ENCODE results near the gene FLAD1. TPM values are rescaled to one million over a fixed set of nuclear protein-coding genes. Genes with fewer than 3 reads are reported as not detected.

FLAD1 gene
- total RNA-seq, 2 experiments from 2014 or later = 34.7 to 35.1 TPM

DNA sequence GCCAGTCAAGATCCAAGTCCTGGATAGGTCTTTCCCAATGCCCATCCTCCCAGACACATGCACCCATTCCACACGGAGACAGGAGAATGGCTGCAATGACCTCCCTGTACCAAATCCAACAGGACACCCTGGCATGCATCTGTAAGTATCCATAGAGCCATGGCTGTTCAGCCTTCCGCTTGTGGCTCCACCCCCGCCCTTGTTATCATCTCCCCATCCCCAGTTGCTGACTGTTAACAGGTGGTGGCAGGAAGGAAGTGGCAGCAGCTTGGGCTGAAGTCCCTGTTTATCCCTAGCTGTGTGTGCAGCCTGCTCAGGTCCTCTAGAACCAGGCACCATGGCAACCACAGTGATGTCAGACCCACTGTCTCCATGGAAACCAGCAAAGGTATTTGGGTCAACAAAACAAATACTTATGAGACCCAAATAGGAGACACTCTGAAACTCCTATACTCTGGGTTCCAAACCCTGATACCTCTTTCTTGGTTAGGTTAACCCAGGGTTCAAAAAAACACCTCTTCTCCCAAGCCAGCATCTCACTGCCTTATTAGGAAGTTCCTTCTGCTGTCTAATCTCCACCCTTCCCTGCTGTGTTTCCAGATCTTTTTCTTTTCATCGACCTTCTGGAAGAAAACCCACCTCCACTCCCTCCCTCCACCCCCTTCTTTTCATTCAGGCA, 28.0 kb upstream of the FLAD1 start:
- Mint-ChIP-seq H3K4me3 (peak overlapping the region; percentile 96), H3K27ac (peak overlapping the region; percentile 97), H3K27me3 (no peaks in the 10 kb centered on the region), H3K36me3 (ENCODE audit: low read depth) (peaks cover 59% of the 10 kb centered on the region), H3K4me1 (peaks cover 85% of the 10 kb centered on the region), H3K9me3 (no peaks in the 10 kb centered on the region)
- POLR2A ChIA-PET = interaction anchor here (0.9 to 3.2 kb wide), 16 partner anchors 9 to 613 kb away, joined by 3 to 46 read pairs (median 4); partner anchors contain the start of genes CKS1B, FLAD1 and SHC1
- DNase-seq = peak; percentile 95
- CTCF ChIA-PET = interaction anchor here (0.7 to 2.9 kb wide), 15 partner anchors 10 to 396 kb away, joined by 3 to 27 read pairs (median 4); partner anchors contain the start of genes ADAM15, KRTCAP2, PMVK and SHC1

GRCh38 chr1:154955718-154956543, 27.2 kb upstream of the FLAD1 start, which contains the start of gene PBXIP1:
PBXIP1 (minus strand) TSS chr1:154956099; CDS start chr1:154953721, 2,378 bp downstream.
- peaks cover 85% of the 10 kb centered on the region for H3K4me1 Mint-ChIP-seq
- no peaks in the 10 kb centered on the region for H3K9me3 Mint-ChIP-seq
- H3K4me3 Mint-ChIP-seq = peak within 1 kb of the TSS; percentile 96
- CTCF ChIA-PET = interaction anchor here (0.7 to 2.9 kb wide), 13 partner anchors 10 to 396 kb away, joined by 3 to 27 read pairs (median 4); partner anchors contain the start of genes ADAM15, KRTCAP2, PMVK and SHC1
- peaks cover 57% of the 10 kb centered on the region for H3K36me3 Mint-ChIP-seq (ENCODE audit: low read depth)
- DNase-seq = peak; percentile 88
- POLR2A ChIA-PET = interaction anchor here (0.9 to 3.2 kb wide), 12 partner anchors 8 to 125 kb away, joined by 3 to 46 read pairs (median 7); partner anchors contain the start of genes CKS1B, FLAD1 and SHC1
- H3K27ac Mint-ChIP-seq = peak within 1 kb of the TSS; percentile 97
- no peaks in the 10 kb centered on the region for H3K27me3 Mint-ChIP-seq

DNA sequence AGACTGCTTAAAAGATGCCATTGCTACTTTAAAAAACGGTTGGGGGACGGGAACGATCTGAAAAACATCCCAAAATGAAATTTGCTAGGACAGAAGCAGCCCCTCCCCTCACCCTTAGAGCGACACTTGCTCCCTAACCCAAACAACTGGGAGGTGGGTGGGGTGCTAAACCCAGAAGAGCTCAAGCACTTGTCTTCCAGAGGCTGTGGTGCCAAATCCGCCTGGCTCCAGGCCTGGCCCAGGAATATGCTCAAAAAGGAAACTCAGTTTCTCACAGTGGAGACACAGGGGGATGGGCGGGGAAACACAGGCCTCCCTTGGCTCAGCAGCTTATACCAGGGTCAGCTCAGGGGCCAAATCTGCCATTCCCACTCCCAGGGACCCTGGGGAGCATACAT, 26.6 kb upstream of the FLAD1 start:
- CTCF ChIA-PET = interaction anchor here (1.0 to 2.9 kb wide), 8 partner anchors 11 to 128 kb away, joined by 3 to 16 read pairs (median 6); partner anchors contain the start of genes PMVK and SHC1
- Mint-ChIP-seq H3K9me3 (no peaks in the 10 kb centered on the region), H3K36me3 (ENCODE audit: low read depth) (peaks cover 55% of the 10 kb centered on the region), H3K27me3 (no peaks in the 10 kb centered on the region), H3K4me3 (peak overlapping the region; percentile 96), H3K27ac (peak overlapping the region; percentile 97), H3K4me1 (peaks cover 81% of the 10 kb centered on the region)
- DNase-seq = no peak
- POLR2A ChIA-PET = interaction anchor here (0.9 to 3.2 kb wide), 7 partner anchors 9 to 61 kb away, joined by 3 to 46 read pairs (median 11); partner anchors contain the start of genes CKS1B, FLAD1 and SHC1

- H3K36me3 Mint-ChIP-seq (ENCODE audit: low read depth) = peaks cover 52% of the 10 kb centered on the region
- no peaks in the 10 kb centered on the region for H3K27me3 Mint-ChIP-seq
- H3K4me1 Mint-ChIP-seq = peaks cover 76% of the 10 kb centered on the region
- DNase-seq = no peak
- H3K9me3 Mint-ChIP-seq = no peaks in the 10 kb centered on the region
- no peak overlapping the region for H3K4me3 Mint-ChIP-seq
- peak overlapping the region; percentile 97 for H3K27ac Mint-ChIP-seq
- ChIA-PET CTCF (interaction anchor here (2.4 to 2.9 kb wide), 2 partner anchors 20 to 42 kb away, joined by 12 to 16 read pairs; partner anchors contain the start of gene PMVK), POLR2A (interaction anchor here (1.0 to 3.2 kb wide), 3 partner anchors 27 to 49 kb away, joined by 3 to 20 read pairs (median 11); partner anchors contain the start of gene FLAD1)
Measured at GRCh38 chr1:154957091-154957657, 26.0 kb upstream of the FLAD1 start.

DNA sequence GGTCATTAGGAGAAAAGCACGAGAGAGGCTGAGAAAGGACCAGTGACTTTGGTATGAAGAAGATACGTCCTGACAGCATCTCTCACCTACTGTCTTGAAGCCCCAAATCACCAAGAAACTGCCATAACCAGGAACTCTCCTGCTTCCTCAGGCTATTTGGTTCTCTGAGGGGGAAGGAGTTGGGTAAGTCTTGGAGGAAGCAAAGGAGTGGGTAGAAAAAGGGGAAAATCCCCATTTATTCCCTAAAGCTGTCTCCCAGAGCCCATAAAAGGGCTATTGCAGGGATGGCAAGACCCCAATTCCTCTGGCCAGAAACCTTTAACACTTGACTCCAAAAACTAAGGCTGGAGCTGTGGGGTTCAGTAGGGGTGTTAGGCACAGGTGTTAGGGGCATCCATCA, 25.1 kb upstream of the FLAD1 start:
- ChIA-PET CTCF (no interaction called here), POLR2A (interaction anchor here (0.8 kb wide), 1 partner anchor 54 kb away, joined by 3 read pairs; no protein-coding TSS in a partner anchor)
- Mint-ChIP-seq H3K36me3 (ENCODE audit: low read depth) (peaks cover 51% of the 10 kb centered on the region), H3K27ac (peak overlapping the region; percentile 54), H3K4me3 (no peak overlapping the region), H3K4me1 (peaks cover 76% of the 10 kb centered on the region), H3K27me3 (no peaks in the 10 kb centered on the region), H3K9me3 (no peaks in the 10 kb centered on the region)
- no peak for DNase-seq

DNA sequence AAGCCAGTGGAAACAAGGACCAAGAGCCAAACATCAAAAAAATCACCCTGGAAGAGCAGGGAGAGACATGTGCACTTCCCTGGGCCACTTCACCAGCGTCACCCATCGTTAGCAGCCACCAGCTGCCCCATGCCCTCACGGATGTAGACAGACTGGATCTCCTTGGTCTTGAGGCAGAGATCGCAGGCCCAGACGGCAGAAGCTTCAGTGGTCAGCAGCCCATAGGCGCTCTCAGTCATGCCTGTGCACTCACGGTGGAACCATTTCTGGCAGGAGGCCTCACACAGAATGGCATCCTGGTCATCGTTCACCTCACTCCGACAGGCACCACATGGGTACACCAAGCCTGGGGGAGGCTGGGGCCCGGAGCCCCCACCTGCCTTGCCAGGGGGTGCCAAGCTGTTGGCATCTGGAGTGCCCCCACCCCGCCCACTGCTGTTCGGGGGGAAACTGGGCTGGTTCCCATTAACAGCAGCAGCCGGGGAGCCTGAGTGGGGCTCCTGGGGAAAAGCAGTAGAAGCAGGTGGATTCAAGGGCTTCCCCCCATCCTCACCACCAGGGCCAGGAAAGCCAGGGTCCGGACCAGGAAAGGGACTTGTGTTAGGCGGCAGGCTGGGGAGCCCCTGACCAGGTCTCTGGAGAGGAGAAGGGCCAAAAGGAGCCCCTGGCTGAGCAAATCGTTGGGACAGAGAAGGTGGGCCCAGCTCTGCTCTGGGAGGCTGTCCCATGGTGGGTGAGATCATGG, 24.3 kb upstream of the FLAD1 start:
- Mint-ChIP-seq H3K4me3 (no peak overlapping the region), H3K9me3 (no peaks in the 10 kb centered on the region), H3K27me3 (no peaks in the 10 kb centered on the region), H3K27ac (peak overlapping the region; percentile 49), H3K4me1 (peaks cover 76% of the 10 kb centered on the region), H3K36me3 (ENCODE audit: low read depth) (peaks cover 52% of the 10 kb centered on the region)
- DNase-seq = no peak
- POLR2A ChIA-PET = interaction anchor here (0.8 to 4.3 kb wide), 2 partner anchors 17 to 53 kb away, joined by 3 to 62 read pairs; partner anchors contain the start of gene CKS1B
- CTCF ChIA-PET = interaction anchor here (1.0 to 1.2 kb wide), 2 partner anchors 15 kb away, joined by 3 read pairs; no protein-coding TSS in a partner anchor

DNA sequence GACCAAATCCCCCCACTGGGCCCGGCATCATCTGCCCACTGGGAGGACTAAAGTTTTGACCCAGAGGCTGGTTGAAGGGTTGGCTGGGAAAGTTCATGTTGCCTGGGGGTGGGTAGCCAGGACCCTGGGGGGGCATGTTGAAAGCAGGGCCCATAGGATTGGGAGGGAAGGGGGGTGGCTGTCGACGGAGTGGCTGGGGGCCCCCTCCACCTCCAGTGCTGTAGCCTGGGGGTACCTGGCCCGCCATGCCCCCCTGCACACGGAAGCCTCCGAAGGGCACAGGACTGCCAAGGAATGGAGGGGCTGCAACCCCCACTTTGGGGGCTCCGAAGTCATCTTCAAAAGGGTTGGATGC, 23.7 kb upstream of the FLAD1 start:
- H3K27ac Mint-ChIP-seq = no peak overlapping the region
- no peaks in the 10 kb centered on the region for H3K9me3 Mint-ChIP-seq
- POLR2A ChIA-PET = interaction anchor here (1.2 to 4.3 kb wide), 5 partner anchors 7 to 57 kb away, joined by 3 to 62 read pairs (median 21); partner anchors contain the start of genes CKS1B and SHC1
- H3K27me3 Mint-ChIP-seq = no peaks in the 10 kb centered on the region
- DNase-seq = no peak
- H3K36me3 Mint-ChIP-seq (ENCODE audit: low read depth) = peaks cover 49% of the 10 kb centered on the region
- CTCF ChIA-PET = interaction anchor here (0.8 to 2.0 kb wide), 4 partner anchors 14 to 125 kb away, joined by 3 to 6 read pairs (median 3); no protein-coding TSS in a partner anchor
- H3K4me1 Mint-ChIP-seq = peaks cover 72% of the 10 kb centered on the region
- H3K4me3 Mint-ChIP-seq = peak overlapping the region; percentile 97

GRCh38 chr1:154960446-154961136, 22.6 kb upstream of the FLAD1 start:
- H3K27ac Mint-ChIP-seq = peak overlapping the region; percentile 89
- peaks cover 51% of the 10 kb centered on the region for H3K36me3 Mint-ChIP-seq (ENCODE audit: low read depth)
- DNase-seq = no peak
- peaks cover 67% of the 10 kb centered on the region for H3K4me1 Mint-ChIP-seq
- ChIA-PET POLR2A (interaction anchor here (0.7 to 4.3 kb wide), 17 partner anchors 8 to 233 kb away, joined by 3 to 62 read pairs (median 6); partner anchors contain the start of genes CKS1B, FLAD1, PMVK and SHC1), CTCF (interaction anchor here (0.5 to 4.3 kb wide), 14 partner anchors 12 to 846 kb away, joined by 3 to 24 read pairs (median 3); partner anchors contain the start of genes ADAM15, CKS1B and LENEP)
- H3K4me3 Mint-ChIP-seq = peak overlapping the region; percentile 97
- H3K9me3 Mint-ChIP-seq = no peaks in the 10 kb centered on the region
- H3K27me3 Mint-ChIP-seq = no peaks in the 10 kb centered on the region

GRCh38 chr1:154961207-154962155, 21.7 kb upstream of the FLAD1 start, which contains the start of gene PYGO2:
PYGO2 (minus strand) TSS chr1:154961782; CDS start chr1:154961576, 206 bp downstream.
- Mint-ChIP-seq H3K4me1 (peaks cover 58% of the 10 kb centered on the region), H3K36me3 (ENCODE audit: low read depth) (peaks cover 58% of the 10 kb centered on the region), H3K27me3 (no peaks in the 10 kb centered on the region), H3K27ac (peak within 1 kb of the TSS; percentile 89), H3K9me3 (no peaks in the 10 kb centered on the region), H3K4me3 (peak within 1 kb of the TSS; percentile 97)
- ChIA-PET CTCF (interaction anchor here (0.5 to 4.3 kb wide), 16 partner anchors 11 to 847 kb away, joined by 3 to 24 read pairs (median 4); partner anchors contain the start of genes ADAM15, CKS1B, FLAD1 and LENEP), POLR2A (interaction anchor here (0.7 to 4.3 kb wide), 14 partner anchors 9 to 232 kb away, joined by 3 to 62 read pairs (median 6); partner anchors contain the start of genes CKS1B, FLAD1, PMVK and SHC1)
- peak; percentile 83 for DNase-seq

Data from activated CD4-positive, alpha-beta memory T cell treated with anti-CD3 and anti-CD28 coated beads, Interleukin-2, amount 10 ng/mL, durations not matched to agents 7 days and 5 days (primary cell).